Caco-2 (cell line): Measurements from ENCODE around the gene TRPM5. TPM values are rescaled to one million over a fixed set of nuclear protein-coding genes. Genes with fewer than 3 reads are reported as not detected.

ENCODE experiments used
- BruUV-seq: library from RNA; stranded (reverse); fragments of 400-500 nt; replicated peaks from 2 replicates; lab custom pipeline; 2021; lab: Mats Ljungman, UMichigan
- CTCF ChIA-PET: fragments of 300-600 bp; sonication (Branson Sonifier 250); formaldehyde crosslinking; loops from one replicate; lab custom pipeline; 2022; ENCODE audit warnings: antibody characterized with exemption; lab: Charles Lee
- POLR2A ChIA-PET: fragments of 300-600 bp; sonication (Branson Sonifier 250); formaldehyde crosslinking; loops from one replicate; lab custom pipeline; 2022; ENCODE audit warnings: antibody characterized with exemption; lab: Charles Lee
- DNase-seq, 2 experiments: peaks; one replicate each; pipeline versions ENCODE4 v3.0.0 to v3.0.0-alpha.2; 2020 to 2022
- H3K27me3 ChIP-seq: replicated peaks from 2 replicates; pipeline ENCODE4 v1.6.0; 2011; ENCODE audit warnings: low read length; ENCODE audit not compliant: control insufficient read depth, insufficient read depth
- H3K36me3 ChIP-seq: 2 replicates; pipeline ENCODE4 v1.5.1; 2011; ENCODE audit warnings: low read length; ENCODE audit not compliant: control insufficient read depth, insufficient read depth
- H3K4me1 ChIP-seq: fragments of 250-450 bp; sonication (Bioruptor Pico); 2 replicates; pipeline ENCODE4 v1.5.1; 2020; ENCODE audit warnings: mild to moderate bottlenecking
- H3K4me3 ChIP-seq: 2 replicates; pipeline ENCODE4 v1.5.1; 2011; ENCODE audit warnings: low read depth, mild to moderate bottlenecking, control low read depth, low read length
- H3K9me3 ChIP-seq: fragments of 250-450 bp; sonication (Bioruptor Pico); 2 replicates; pipeline ENCODE4 v1.5.1; 2020; ENCODE audit warnings: mild to moderate bottlenecking, moderate library complexity
- H3K27ac Mint-ChIP-seq: one replicate; pipeline ENCODE4 v1.8.0; 2022; ENCODE audit warnings: mixed read lengths; ENCODE audit not compliant: unreplicated experiment
- H3K27me3 Mint-ChIP-seq: one replicate; pipeline ENCODE4 v1.8.0; 2022; ENCODE audit warnings: mixed read lengths; ENCODE audit not compliant: insufficient read depth, unreplicated experiment
- H3K36me3 Mint-ChIP-seq: one replicate; pipeline ENCODE4 v1.8.0; 2022; ENCODE audit warnings: mild to moderate bottlenecking, mixed read lengths; ENCODE audit not compliant: insufficient read depth, unreplicated experiment
- H3K4me1 Mint-ChIP-seq: one replicate; pipeline ENCODE4 v1.8.0; 2022; ENCODE audit warnings: low read depth, mixed read lengths; ENCODE audit not compliant: unreplicated experiment
- H3K4me3 Mint-ChIP-seq: one replicate; pipeline ENCODE4 v1.8.0; 2022; ENCODE audit warnings: mild to moderate bottlenecking, moderate library complexity, mixed read lengths; ENCODE audit not compliant: unreplicated experiment
- H3K9me3 Mint-ChIP-seq: one replicate; pipeline ENCODE4 v1.8.0; 2022; ENCODE audit warnings: mixed read lengths; ENCODE audit not compliant: unreplicated experiment
- CTCF ChIP-seq, 2 experiments: fragments of 200-600 bp in 1 of 2; IDR thresholded peaks; 1 replicate in 1 of 2; 2 replicates in 1 of 2; pipeline versions ENCODE4 v1.5.1 to v1.8.0; 2011 to 2022; ENCODE audit warnings: antibody characterized with exemption in 1 of 2, control low read depth in 1 of 2, inconsistent platforms in 1 of 2, low read depth in 1 of 2, low read length in 1 of 2, mild to moderate bottlenecking in 1 of 2, moderate library complexity in 1 of 2; ENCODE audit not compliant: insufficient read depth in 1 of 2, severe bottlenecking in 1 of 2, unreplicated experiment in 1 of 2
- intact Hi-C: fragments of 100-400 bp; cut with micrococcal nuclease; formaldehyde crosslinking; loops from one replicate; pipeline ENCODE4 v1.10.0; 2022; ENCODE audit not compliant: unreplicated experiment
- total RNA-seq: library from RNA; stranded (reverse); gene quantifications from 2 replicates; pipeline ENCODE4 v1.2.3, GENCODE V29; 2022

Gene TRPM5
- total RNA-seq, 1 experiment from 2014 or later = not detected

- no TSS peak for BruUV-seq
- intact Hi-C loops = no loop called here
- ChIA-PET POLR2A (interaction anchor here (0.5 kb wide), 1 partner anchor 17 kb away, joined by 4 read pairs; no protein-coding TSS in a partner anchor), CTCF (no interaction called here)
- no peak for TF ChIP-seq CTCF (IDR thresholded peaks at IDR 0.05; ENCODE audit: insufficient read depth in 1 of 2, low read depth in 1 of 2, low read length in 1 of 2, severe bottlenecking in 1 of 2, unreplicated experiment in 1 of 2)
- Mint-ChIP-seq H3K4me3 (no peak overlapping the region), H3K27ac (no peak overlapping the region), H3K27me3 (no peaks in the 10 kb centered on the region), H3K9me3 (no peaks in the 10 kb centered on the region), H3K4me1 (peaks cover 8% of the 10 kb centered on the region), H3K36me3 (peaks cover 52% of the 10 kb centered on the region)
- H3K4me1 ChIP-seq = peaks cover 18% of the 10 kb centered on the region; the same call in 1 of the 2 replicates
- DNase-seq = no peak
- H3K36me3 ChIP-seq = no peaks in the 10 kb centered on the region; the same call in 1 of the 2 replicates
- no peaks in the 10 kb centered on the region for H3K9me3 ChIP-seq
- H3K4me3 ChIP-seq = no peak overlapping the region
- no peaks in the 10 kb centered on the region for H3K27me3 ChIP-seq
These were observed 49.6 kb downstream of the TRPM5 start for GRCh38 chr11:2394818-2395105.

Other genes starting within 250 kb of the TRPM5 start
- gene ASCL2, start 173.9 kb downstream of the TRPM5 start, total RNA-seq = 26.6 and 32.5 TPM in 2 replicates
- gene C11orf21, start 142.6 kb downstream of the TRPM5 start, total RNA-seq = 0.09 and 0.21 TPM in 2 replicates
- gene TSPAN32, start 142.5 kb downstream of the TRPM5 start, total RNA-seq = 0.97 and 1.2 TPM in 2 replicates
- gene CD81, start 67.2 kb downstream of the TRPM5 start, total RNA-seq = 397 and 412 TPM in 2 replicates
- 46.2 and 60.9 TPM in 2 replicates for gene TSSC4, start 43.8 kb downstream of the TRPM5 start, total RNA-seq
- gene KCNQ1, start 494 bp upstream of the TRPM5 start, total RNA-seq = 0.72 and 1.0 TPM in 2 replicates